Measurements from ENCODE around the gene RNF10. TPM values are rescaled to one million over a fixed set of nuclear protein-coding genes. Genes with fewer than 3 reads are reported as not detected.

The RNF10 gene
- total and polyA plus RNA-seq, 10 of the 15 experiments (the other 5 are each of a cell fraction or from before 2014, with no cell fraction given): 48.2 to 127 (median 64.5) TPM

DNA sequence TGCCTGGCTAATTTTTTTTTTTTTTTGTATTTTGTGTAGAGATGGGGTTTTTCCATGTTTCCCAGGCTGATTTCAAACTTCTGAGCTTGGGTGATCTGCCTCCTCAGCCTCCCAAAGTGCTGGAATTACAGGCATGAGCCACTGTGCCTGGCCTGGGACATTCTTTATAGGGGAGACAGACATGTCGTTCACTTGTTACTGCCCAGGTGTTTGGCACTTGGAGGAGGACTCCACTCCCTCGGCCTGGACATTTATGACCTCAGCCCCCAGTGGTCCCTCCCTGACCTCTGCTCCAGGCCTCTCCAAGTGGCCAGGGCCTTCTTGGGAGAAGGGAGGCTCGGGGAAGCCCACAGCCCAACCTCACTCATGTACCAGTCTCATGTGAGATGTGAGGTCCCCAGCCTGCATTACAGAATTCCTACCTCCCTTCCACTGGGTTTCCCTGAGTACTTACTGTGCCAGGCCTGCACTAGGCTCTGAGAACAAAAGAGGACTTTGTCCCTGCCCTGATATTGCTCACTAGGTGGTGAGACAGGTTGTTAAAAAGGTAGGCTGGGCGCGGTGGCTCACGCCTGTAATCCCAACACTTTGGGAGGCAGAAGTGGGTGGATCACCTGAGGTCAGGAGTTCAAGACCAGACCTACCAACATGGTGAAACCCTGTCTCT is 56.7 kb downstream of the RNF10 start:
- H3K4me1 ChIP-seq (ENCODE audit: control insufficient read depth, insufficient read depth, low read length): no peaks in the 10 kb centered on the region
- H4K20me1 ChIP-seq (ENCODE audit: control insufficient read depth, insufficient read depth): no peaks in the 10 kb centered on the region
- no peak overlapping the region for H3K9ac ChIP-seq (ENCODE audit: control insufficient read depth, insufficient read depth, low read length)
- CTCF ChIA-PET: interaction anchor here (1.4 kb wide), 1 partner anchor 9 kb away, joined by 6 read pairs; the partner anchor contains the start of gene POP5
- no peak overlapping the region for H2AFZ ChIP-seq (ENCODE audit: control insufficient read depth, low read depth, low read length)
- DNase-seq (ENCODE audit: low read depth, low spot score) (no peak), FAIRE-seq (no peak), ATAC-seq (no peak)
- POLR2A ChIA-PET: interaction anchor here (0.7 kb wide), 1 partner anchor 221 kb away, joined by 3 read pairs; no protein-coding TSS in a partner anchor
- SMC1A ChIA-PET (ENCODE audit: uncharacterized antibody, unreplicated experiment): interaction anchor here (1.5 kb wide), 1 partner anchor 8 kb away, joined by 4 read pairs; no protein-coding TSS in a partner anchor
- no TSS peak for BruUV-seq (replicated peaks)
- WGBS (ENCODE audit: insufficient coverage, insufficient replicate concordance, low lambda C conversion rate, missing lambda C conversion rate): 50% methylated on average over 6 of the region's 6 CpGs
- H3K4me3 ChIP-seq: no peak overlapping the region
- H3K4me2 ChIP-seq (ENCODE audit: control insufficient read depth, insufficient read depth): no peak overlapping the region
- intact Hi-C loops (cut with micrococcal nuclease; ENCODE audit: unreplicated experiment): no loop called here
- RAD21 ChIA-PET (ENCODE audit: unreplicated experiment): no interaction called here
- no peaks in the 10 kb centered on the region for H3K79me2 ChIP-seq (ENCODE audit: control insufficient read depth, insufficient read depth, low read length)
- no peaks in the 10 kb centered on the region for H3K36me3 ChIP-seq (ENCODE audit: control insufficient read depth in 2 of 2, insufficient read depth in 2 of 2, low read length in 1 of 2)
- no peaks in the 10 kb centered on the region; a peak in 1 of 4 replicates for H3K27me3 ChIP-seq (replicated peaks in 1 of 2; ENCODE audit: control insufficient read depth in 2 of 2, insufficient read depth in 2 of 2, low read length in 1 of 2)
- no peaks in the 10 kb centered on the region for H3K9me3 ChIP-seq (replicated peaks; ENCODE audit: control insufficient read depth, insufficient read depth, low read length)
- in situ Hi-C loops (cut with MboI): no loop called here
- H3K27ac ChIP-seq (ENCODE audit: control insufficient read depth, insufficient read depth): no peak overlapping the region
- TF ChIP-seq MYC (IDR thresholded peaks at IDR 0.05; ENCODE audit: insufficient read depth, insufficient read length, insufficient replicate concordance, low read length, severe bottlenecking): no peak
- TF ChIP-seq CREM (IDR thresholded peaks at IDR 0.05; ENCODE audit: low read depth): no peak
- TF ChIP-seq BRCA1 (IDR thresholded peaks at IDR 0.05; ENCODE audit: low read depth, low read length): no peak
- no peak for TF ChIP-seq HDGF (IDR thresholded peaks at IDR 0.05)
- TF ChIP-seq TCF3 (IDR thresholded peaks at IDR 0.05; ENCODE audit: borderline replicate concordance, insufficient read depth, low read depth, low read length): no peak
- TF ChIP-seq YY1 (IDR thresholded peaks at IDR 0.05; ENCODE audit: low read depth, low read length): no peak
- TF ChIP-seq FOXK2 (IDR thresholded peaks at IDR 0.05): no peak
- no peak for TF ChIP-seq ZNF207 (IDR thresholded peaks at IDR 0.05; ENCODE audit: borderline replicate concordance)
- no peak for TF ChIP-seq EZH2 (IDR thresholded peaks at IDR 0.05; ENCODE audit: borderline replicate concordance, control insufficient read depth, low read depth, low read length)
- no peak for TF ChIP-seq POLR2AphosphoS5 (IDR thresholded peaks at IDR 0.05; ENCODE audit: low read length)
- TF ChIP-seq, protein P1, sequence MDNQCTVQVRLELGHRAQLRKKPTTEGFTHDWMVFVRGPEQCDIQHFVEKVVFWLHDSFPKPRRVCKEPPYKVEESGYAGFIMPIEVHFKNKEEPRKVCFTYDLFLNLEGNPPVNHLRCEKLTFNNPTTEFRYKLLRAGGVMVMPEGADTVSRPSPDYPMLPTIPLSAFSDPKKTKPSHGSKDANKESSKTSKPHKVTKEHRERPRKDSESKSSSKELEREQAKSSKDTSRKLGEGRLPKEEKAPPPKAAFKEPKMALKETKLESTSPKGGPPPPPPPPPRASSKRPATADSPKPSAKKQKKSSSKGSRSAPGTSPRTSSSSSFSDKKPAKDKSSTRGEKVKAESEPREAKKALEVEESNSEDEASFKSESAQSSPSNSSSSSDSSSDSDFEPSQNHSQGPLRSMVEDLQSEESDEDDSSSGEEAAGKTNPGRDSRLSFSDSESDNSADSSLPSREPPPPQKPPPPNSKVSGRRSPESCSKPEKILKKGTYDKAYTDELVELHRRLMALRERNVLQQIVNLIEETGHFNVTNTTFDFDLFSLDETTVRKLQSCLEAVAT (IDR thresholded peaks at IDR 0.05): no peak
- TF ChIP-seq HSF1 (IDR thresholded peaks at IDR 0.05; ENCODE audit: low read depth, low read length): no peak
- TF ChIP-seq STAT3 (IDR thresholded peaks at IDR 0.05; ENCODE audit: low read depth, low read length): no peak
- no peak for TF ChIP-seq SIN3A (IDR thresholded peaks at IDR 0.05; ENCODE audit: low read depth, low read length)
- no peak for TF ChIP-seq SMAD1 (IDR thresholded peaks at IDR 0.05; ENCODE audit: low read depth, partially characterized antibody)
- TF ChIP-seq BCL3 (IDR thresholded peaks at IDR 0.05; ENCODE audit: borderline replicate concordance, insufficient read depth, low read depth, low read length, poor library complexity, severe bottlenecking): no peak
- no peak for TF ChIP-seq SIX5 (IDR thresholded peaks at IDR 0.05; ENCODE audit: low read depth, low read length, severe bottlenecking)
- no peak for TF ChIP-seq ZNF622 (IDR thresholded peaks at IDR 0.05)

All from GM12878 (cell line).